ENCODE measurements around the gene THBS2.
"Not testable (repeated sequence)": the region's sequence is repeated elsewhere in the genome, so short reads cannot be mapped to it uniquely, and the experiment has no call there.

The THBS2 gene

GRCh38 chr6:169205176-169206160, 48.2 kb downstream of the THBS2 start:
- no peak for DNase-seq

GRCh38 chr6:169204167-169204566, 49.5 kb downstream of the THBS2 start:
- no peak for DNase-seq

- DNase-seq, result no peak
Observed at GRCh38 chr6:169201985-169202384, 51.7 kb downstream of the THBS2 start.

DNA sequence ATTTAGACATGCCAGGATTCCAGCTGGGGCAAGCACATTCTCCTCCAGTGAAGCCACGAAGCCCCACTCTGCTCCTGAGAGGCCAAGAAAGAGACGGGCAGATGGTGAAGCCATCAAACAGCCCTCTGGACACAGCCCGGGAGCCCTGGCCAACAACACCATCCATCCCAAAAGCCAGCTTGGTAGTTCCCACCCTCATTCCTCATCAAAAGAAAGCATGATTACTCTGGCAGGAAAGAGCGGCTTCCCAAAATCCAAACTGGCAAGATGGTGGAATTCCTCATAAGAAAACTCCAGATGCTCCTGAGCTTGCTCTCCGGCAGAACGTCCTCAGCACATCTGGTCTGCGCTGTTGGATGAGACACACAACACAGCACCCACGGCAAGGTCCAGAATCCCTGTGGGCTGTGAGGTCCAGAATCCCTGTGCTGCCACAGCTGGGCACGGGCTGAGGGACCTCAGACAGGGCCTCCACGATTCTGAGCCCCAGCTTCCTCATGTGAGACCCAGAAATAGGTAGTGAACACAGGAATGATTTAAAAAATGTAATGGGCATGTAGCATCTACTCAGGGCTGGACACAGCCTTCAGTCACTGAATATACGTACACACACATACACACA, 52.6 kb downstream of the THBS2 start:
- no peak for DNase-seq

DNA sequence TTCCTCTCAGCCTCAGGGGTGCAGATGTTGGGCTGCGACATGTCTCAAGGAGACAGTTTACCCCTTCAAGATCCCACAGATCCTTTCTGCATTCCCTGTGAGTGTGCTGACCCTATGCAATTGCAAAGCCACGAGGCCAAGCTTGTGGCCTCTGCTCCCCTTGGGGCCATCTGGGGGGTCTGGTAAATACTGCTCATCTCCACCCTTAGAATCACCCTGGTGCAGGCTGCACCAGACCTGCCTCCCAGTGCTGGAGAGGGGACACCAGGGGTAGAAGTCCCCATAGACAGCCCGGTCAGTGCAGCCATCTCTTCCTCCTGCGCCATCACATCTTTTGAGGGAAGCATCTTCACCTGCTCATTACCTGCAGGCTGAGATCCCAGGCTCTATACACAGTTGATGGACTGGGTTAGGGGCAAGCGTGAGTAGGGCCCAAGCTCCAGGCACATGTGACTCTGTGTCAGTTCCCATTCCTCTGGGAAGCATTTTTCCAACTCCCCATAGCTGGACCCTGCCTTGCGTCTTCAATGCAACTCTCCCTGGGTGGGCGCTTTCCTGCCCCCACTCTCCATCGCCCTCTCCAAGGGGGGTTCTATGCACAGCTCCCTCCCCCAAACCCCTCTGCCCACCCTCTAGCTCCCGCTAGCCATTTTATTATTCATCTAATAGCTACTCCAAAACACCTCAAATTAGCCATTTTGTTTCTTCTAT, 53.9 kb downstream of the THBS2 start:
- no peak for DNase-seq

DNA sequence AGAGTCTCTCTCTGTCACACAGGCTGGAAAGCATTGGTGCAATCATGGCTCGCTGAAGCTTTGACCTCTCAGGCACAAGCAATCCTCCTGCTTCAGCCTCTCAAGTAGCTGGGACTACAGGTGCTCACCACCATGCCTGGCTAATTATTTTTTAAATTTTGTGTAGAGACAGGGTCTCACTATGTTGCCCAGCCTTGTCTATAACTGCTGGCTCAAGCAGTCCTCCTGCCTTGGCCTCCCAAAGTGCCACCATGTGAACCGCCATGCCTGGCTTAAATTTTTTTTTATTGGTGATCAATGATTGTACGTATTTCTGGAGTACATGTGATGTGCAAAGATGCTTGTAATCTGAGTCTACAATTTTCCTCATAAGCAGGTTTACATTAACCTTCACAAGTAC, 54.8 kb downstream of the THBS2 start:
- no peak for DNase-seq

DNA sequence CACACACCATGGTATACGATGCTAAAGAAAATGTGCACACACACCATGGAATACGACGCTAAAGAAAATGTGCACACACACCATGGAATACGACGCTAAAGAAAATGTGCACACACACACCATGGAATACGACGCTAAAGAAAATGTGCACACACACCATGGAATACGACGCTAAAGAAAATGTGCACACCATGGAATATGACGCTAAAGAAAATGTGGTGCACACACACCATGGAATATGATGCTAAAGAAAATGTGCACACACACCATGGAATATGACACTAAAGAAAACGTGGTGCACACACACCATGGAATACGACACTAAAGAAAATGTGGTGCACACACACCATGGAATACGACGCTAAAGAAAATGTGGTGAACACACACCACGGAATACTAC, 55.7 kb downstream of the THBS2 start:
- not testable (repeated sequence) for DNase-seq

GRCh38 chr6:169196279-169196678, 57.4 kb downstream of the THBS2 start:
- DNase-seq, result not testable (repeated sequence)

- DNase-seq, result no peak
Observed at GRCh38 chr6:169194737-169195136, 58.9 kb downstream of the THBS2 start.

GRCh38 chr6:169190970-169191369, 62.7 kb downstream of the THBS2 start:
- no peak for DNase-seq

GRCh38 chr6:169190144-169190584, 63.5 kb downstream of the THBS2 start:
- no peak for DNase-seq

GRCh38 chr6:169189686-169190085, 64.0 kb downstream of the THBS2 start:
- no peak for DNase-seq

DNA sequence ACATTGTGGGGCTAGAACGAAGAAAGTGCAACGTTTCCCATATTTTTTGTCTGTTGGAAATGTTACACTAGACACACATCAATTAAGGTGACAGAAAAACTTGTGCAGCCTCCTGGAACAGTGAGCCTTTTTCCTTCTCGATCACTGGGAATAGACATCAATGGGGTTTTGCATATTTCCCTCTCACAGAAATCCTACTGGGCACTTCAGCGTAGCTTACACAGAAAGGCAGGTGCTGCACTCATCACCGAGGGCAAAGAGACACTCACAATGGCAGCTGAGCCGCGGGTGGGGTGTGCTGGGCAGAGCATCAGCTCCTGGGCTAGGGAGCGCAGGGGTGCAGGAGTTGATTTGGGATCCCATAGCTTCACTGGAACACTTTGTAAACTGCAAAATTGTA, 64.5 kb downstream of the THBS2 start:
- DNase-seq, result no peak

DNA sequence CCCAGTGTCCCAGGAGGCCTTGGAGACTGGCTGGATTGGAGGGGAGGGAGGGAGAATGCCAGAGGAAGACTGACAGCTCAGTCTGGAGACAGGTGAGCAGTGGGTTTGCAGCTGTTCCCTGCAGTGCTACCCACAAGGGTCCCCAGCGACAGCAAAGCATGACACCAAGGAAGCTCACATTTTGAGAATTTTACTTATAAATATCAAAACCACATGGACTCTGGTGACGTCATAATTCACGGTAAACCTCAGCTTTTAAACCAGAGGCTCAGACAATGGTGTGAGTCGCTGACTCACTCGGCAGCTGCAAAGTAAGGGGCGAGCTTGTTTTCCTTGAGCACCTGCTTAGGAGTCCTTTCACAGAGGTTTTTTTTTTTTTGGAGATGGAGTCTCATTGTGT, 65.2 kb downstream of the THBS2 start:
- peak; percentile 28 for DNase-seq

DNA sequence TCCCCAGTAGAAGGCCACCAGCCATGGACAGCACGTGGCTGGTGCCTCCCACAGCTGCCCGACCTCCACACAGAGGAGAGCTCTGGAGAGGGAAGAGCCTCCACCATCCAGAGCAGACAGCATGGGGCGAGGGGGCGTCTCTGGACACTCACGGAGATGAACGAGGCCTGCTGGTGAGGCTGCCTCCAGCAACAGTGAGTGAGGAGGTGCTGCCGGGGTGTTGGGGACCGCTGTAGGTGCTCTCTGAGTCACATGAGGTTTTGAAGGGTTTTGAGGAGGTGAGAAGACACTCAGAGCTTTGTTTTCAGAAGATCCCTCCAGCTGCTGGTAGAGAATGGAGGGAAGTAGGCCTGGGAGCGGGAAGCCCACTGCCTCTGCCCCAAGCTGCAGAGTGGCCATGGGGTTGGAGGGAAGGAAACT, 65.6 kb downstream of the THBS2 start:
- no peak for DNase-seq

DNA sequence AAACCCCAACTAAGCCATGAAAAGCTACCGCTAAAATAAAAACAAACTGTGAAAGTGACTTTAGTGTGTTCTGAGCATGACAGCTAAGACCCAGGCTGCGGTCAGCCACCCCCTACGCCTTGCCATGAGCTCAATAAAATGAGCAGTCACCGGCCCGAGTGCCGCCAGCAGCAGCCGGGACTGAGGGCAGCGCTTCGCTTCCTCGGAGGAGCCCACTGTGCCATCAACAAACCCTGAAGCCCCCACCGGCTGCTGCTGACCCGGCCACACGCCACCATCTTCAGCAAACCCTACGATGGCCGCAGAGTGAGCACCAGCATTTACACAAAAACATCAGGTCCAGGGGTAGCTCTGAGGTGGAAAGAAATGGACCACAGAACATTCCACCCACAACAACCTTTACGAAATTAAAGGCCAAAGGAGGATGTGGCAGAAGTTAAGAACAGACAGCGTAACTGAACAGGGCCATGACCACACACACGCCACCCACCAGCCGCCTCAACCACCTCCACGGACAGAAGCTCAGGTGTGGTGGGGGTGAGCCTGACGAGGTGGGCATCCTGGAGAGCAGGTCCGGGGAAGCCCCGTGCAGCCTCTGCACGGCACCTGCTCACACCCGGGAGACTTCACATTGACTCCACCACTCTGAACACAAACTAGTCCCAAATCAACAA, 67.0 kb downstream of the THBS2 start:
- DNase-seq, result no peak

DNA sequence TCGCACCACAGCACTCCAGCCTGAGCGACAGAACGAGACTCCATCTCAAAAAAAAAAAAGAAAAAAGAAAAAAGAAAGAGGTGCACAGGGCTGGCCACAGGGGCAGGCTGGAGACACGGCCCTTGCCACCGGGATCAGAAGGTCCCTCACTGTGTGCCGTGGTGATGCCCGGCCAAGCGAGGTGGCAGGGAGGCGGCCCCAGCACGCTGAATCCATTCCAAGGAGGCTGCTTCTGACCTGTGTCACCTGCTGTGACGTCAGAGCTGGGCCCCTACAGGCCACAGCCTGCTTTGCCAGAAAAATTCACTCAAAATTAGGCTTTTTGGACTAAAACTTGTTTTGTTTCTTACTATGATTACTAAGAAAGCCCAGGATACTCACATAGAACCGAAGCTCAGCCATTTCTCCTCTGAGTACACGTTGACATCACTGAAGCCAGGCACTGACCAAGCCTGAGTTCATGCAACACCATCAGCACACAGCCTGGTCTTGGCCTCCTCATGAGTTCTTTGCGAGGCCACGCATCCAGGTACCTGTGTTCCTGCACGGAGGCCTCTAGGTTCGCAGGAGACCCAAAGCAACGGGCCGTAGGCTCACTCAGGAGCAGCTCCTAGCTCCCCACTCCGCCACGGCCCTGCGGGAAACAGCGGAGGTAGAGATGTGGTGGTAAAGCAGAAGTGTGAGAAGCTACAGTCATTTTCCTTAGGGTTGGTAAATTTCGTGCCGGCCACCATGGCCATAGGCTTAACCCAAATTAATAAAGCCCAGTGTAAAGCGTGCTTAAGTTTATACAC, 67.8 kb downstream of the THBS2 start:
- no peak for DNase-seq

GRCh38 chr6:169185011-169185521, 68.6 kb downstream of the THBS2 start:
- DNase-seq, result no peak

GRCh38 chr6:169184419-169184818, 69.2 kb downstream of the THBS2 start:
- DNase-seq, result no peak

- no peak for DNase-seq
Observed at GRCh38 chr6:169183233-169183632, 70.4 kb downstream of the THBS2 start.

DNA sequence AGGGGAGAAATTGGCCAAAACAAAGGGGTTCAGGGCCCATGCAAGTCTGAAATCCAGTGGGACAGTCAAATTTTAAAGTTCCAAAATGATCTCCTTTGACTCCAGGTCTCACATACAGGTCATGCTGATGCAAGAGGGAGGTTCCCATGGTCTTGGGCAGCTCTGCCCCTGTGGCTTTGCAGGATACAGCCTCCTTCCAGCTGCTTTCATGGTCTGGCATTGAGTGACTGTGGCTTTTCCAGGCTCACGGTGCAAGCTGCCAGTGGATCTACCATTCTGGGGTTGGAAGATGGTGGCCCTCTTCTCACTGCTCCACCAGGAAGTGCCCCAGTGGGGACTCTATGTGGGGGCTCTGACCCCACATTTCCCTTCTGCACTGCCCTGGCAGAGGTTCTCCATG, 73.8 kb downstream of the THBS2 start:
- DNase-seq, result not testable (repeated sequence)
